ENCODE results near the gene EEPD1. TPM values are rescaled to one million over a fixed set of nuclear protein-coding genes. Genes with fewer than 3 reads are reported as not detected.

Gene EEPD1
- total and polyA plus RNA-seq, 9 donors = 5.6 to 16.6 (median 11.5) TPM

DNA sequence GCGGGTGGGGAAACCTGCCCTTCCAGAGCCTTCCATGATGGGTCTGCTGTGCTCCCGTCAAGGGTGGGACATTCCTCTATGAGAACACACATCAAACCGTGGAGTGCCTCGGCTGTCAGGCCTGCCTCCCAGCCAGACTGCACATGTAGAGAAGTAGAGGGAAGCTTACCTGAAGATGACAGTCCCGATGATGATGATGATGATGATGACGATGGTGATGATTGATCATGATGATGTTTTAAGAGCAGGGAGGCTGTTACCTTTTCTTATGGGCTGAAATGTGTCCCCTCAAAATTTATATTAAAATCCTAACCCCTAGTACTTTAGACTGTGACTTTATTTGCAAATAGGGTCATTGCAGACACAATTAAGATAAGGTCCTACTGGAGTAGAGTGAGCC lies 160.6 kb downstream of the EEPD1 start:
- no peaks in the 10 kb centered on the region for H3K36me3 ChIP-seq
- DNase-seq = no peak
- no peak for TF ChIP-seq POLR2A (IDR thresholded peaks at IDR 0.05)
- TF ChIP-seq, protein P1, sequence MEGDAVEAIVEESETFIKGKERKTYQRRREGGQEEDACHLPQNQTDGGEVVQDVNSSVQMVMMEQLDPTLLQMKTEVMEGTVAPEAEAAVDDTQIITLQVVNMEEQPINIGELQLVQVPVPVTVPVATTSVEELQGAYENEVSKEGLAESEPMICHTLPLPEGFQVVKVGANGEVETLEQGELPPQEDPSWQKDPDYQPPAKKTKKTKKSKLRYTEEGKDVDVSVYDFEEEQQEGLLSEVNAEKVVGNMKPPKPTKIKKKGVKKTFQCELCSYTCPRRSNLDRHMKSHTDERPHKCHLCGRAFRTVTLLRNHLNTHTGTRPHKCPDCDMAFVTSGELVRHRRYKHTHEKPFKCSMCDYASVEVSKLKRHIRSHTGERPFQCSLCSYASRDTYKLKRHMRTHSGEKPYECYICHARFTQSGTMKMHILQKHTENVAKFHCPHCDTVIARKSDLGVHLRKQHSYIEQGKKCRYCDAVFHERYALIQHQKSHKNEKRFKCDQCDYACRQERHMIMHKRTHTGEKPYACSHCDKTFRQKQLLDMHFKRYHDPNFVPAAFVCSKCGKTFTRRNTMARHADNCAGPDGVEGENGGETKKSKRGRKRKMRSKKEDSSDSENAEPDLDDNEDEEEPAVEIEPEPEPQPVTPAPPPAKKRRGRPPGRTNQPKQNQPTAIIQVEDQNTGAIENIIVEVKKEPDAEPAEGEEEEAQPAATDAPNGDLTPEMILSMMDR (IDR thresholded peaks at IDR 0.05) = no peak
- no peaks in the 10 kb centered on the region for H3K9me3 ChIP-seq
- H3K4me1 ChIP-seq (ENCODE audit: insufficient read depth) = peaks cover 3% of the 10 kb centered on the region
- H3K4me3 ChIP-seq = no peak overlapping the region
- intact Hi-C loops (cut with DNase I) = loop anchor here in 1 of 4 donors (10.0 kb wide), 1 partner anchor 399 kb away; no protein-coding TSS in a partner anchor
- WGBS, 3 donors = 88 to 92% (median 89%) methylated on average over 6 of the region's 6 CpGs
- H3K27me3 ChIP-seq = no peaks in the 10 kb centered on the region
- no peak overlapping the region for H3K27ac ChIP-seq

DNA sequence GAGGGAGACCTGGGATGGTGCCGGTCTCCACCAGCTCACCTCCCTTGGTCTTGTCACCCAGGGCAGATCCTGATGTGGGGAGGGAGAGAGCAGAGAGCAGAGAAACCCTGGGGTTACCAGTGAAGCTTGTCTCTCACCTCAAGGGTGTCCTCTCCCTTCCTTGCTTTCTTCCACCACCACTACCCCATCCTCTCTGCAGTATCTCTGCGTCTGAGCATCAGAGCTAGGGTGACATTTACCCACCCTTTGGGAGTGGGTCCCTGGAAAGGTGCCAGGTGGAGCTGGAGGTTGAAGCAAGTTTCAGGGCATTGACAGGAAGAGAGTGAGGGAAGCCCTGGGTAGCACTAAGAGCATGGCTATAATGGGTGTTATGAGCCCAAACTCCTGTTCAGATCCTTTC lies 161.4 kb downstream of the EEPD1 start:
- Histone ChIP-seq H3K4me1 (ENCODE audit: insufficient read depth) (peaks cover 3% of the 10 kb centered on the region), H3K27me3 (no peaks in the 10 kb centered on the region), H3K4me3 (no peak overlapping the region), H3K36me3 (no peaks in the 10 kb centered on the region), H3K27ac (no peak overlapping the region), H3K9me3 (no peaks in the 10 kb centered on the region)
- 92 to 100% (median 96%) methylated on average over 2 of the region's 2 CpGs for WGBS, 3 donors
- DNase-seq = no peak
- TF ChIP-seq EP300 (IDR thresholded peaks at IDR 0.05) (no peak), POLR2A (IDR thresholded peaks at IDR 0.05) (no peak)
- TF ChIP-seq, protein P1 (IDR thresholded peaks at IDR 0.05) = no peak
- intact Hi-C loops (cut with DNase I) = loop anchor here in 1 of 4 donors (10.0 kb wide), 1 partner anchor 400 kb away; no protein-coding TSS in a partner anchor

DNA sequence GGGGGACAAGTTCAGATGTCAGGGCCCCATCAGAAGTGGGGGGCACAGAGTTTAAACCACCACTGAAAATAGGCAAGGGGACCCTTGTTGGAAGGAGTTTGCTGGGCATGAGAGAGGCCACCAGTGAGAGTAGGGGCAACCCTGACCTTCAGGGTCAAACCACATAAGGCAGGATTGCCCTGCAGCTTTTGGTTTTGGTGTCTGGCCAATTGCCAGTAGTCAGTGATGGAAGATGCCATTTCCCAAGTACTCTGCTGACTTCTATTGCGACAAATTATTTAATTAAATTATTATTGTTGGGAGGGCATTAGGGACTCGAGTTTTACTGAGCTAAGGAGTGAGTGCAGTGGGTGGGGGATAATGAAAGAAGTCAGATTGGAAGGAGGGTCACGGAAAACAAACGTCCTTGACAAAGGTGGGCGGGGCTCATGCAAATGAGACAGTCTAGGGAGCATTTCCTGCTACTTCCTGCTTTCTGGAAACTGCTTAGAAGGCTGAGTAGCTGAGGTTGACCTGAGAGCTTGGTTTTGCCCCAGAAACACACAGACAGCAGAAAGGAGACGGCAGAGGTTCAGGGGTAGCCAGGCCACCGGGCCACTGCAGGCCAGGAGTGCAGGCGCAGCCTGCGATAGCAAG lies 162.4 kb downstream of the EEPD1 start:
- TF ChIP-seq POLR2A (IDR thresholded peaks at IDR 0.05) = no peak
- Histone ChIP-seq H3K4me3 (no peak overlapping the region), H3K27me3 (no peaks in the 10 kb centered on the region), H3K9me3 (no peaks in the 10 kb centered on the region), H3K4me1 (ENCODE audit: insufficient read depth) (peaks cover 3% of the 10 kb centered on the region), H3K36me3 (no peaks in the 10 kb centered on the region), H3K27ac (no peak overlapping the region)
- WGBS, 3 donors = 47 to 57% (median 50%) methylated on average over 9 of the region's 9 CpGs
- intact Hi-C loops (cut with DNase I) = loop anchor here in 2 of 4 donors (5.0 to 10.0 kb wide), 2 partner anchors 328 to 401 kb away; no protein-coding TSS in a partner anchor
- no peak for DNase-seq

DNA sequence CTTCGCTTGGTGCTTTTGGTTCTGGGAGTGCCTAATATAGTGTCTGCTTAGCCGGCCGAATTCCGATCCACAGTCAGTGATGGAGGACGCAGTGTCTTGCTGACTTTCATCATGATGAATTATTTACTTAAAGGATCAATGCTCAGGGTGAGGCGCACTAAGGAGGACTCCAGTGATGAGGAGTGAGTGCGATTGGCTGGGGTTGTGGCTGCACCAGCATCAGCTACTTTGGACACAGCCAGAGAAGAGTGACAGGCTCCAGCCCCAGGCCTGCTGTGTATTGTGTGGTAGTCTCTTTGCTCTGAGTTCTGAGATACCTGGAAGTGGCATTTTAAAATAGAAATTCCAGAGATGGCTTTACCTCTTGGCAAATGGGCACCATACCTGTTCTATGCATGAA lies 163.3 kb downstream of the EEPD1 start:
- no peaks in the 10 kb centered on the region for H3K27me3 ChIP-seq
- H3K4me3 ChIP-seq = no peak overlapping the region
- H3K27ac ChIP-seq = no peak overlapping the region
- peaks cover 3% of the 10 kb centered on the region for H3K4me1 ChIP-seq (ENCODE audit: insufficient read depth)
- no peaks in the 10 kb centered on the region for H3K9me3 ChIP-seq
- no peak for DNase-seq
- no peaks in the 10 kb centered on the region for H3K36me3 ChIP-seq
- intact Hi-C loops (cut with DNase I) = loop anchor here in 2 of 4 donors (5.0 to 10.0 kb wide), 2 partner anchors 329 to 402 kb away; no protein-coding TSS in a partner anchor
- TF ChIP-seq, protein P1 (IDR thresholded peaks at IDR 0.05) = no peak
- TF ChIP-seq EP300 (IDR thresholded peaks at IDR 0.05) = no peak
- WGBS, 3 donors = 93 to 95% (median 94%) methylated on average over 7 of the region's 7 CpGs

DNA sequence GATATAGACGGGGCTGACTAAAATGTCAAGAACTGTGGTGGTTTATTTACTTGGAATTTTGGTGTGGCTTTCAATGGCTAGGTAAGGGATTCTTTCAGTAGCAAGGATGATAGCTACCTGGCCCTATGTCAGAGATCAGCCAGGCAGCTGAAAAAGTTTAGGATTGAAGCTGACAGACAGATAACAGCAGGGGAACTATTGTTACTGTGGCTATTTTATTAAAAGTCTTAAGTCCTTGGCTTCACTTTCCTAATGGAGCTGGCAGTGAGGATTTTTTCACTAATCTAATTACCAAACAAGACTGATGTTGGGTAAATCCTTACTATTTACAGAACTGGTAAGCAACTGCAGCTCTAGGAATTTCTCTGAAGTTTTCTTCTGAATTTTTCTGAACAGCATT lies 164.2 kb downstream of the EEPD1 start:
- TF ChIP-seq, protein P1 (IDR thresholded peaks at IDR 0.05) = no peak
- TF ChIP-seq POLR2A (IDR thresholded peaks at IDR 0.05) = no peak
- TF ChIP-seq EP300 (IDR thresholded peaks at IDR 0.05) = no peak
- Histone ChIP-seq H3K27ac (no peak overlapping the region), H3K4me1 (ENCODE audit: insufficient read depth) (peaks cover 3% of the 10 kb centered on the region), H3K27me3 (no peaks in the 10 kb centered on the region), H3K36me3 (no peaks in the 10 kb centered on the region), H3K4me3 (no peak overlapping the region), H3K9me3 (no peaks in the 10 kb centered on the region)
- DNase-seq = no peak
- intact Hi-C loops (cut with DNase I) = loop anchor here in 2 of 4 donors (5.0 to 10.0 kb wide), 2 partner anchors 330 to 402 kb away; no protein-coding TSS in a partner anchor
- WGBS, 3 donors = 86 to 91% (median 90%) methylated on average over 1 of the region's 1 CpG

Measured in ovary (tissue), 9 donors.